HG03354 (cell line): Measurements from ENCODE around the gene SLC22A4.

Experiments used
- ATAC-seq: cut with Tn5 transposase; IDR thresholded peaks from one replicate; pipeline ENCODE4 v1.9.1; 2021; ENCODE audit warnings: mild to moderate bottlenecking; ENCODE audit not compliant: unreplicated experiment, poor library complexity, severe bottlenecking

SLC22A4 gene

GRCh38 chr5:132385326-132386105 lies 91.3 kb downstream of the SLC22A4 start:
- ATAC-seq = peak; percentile 51

GRCh38 chr5:132386644-132387286 lies 92.6 kb downstream of the SLC22A4 start:
- peak; percentile 90 for ATAC-seq

GRCh38 chr5:132387640-132388117 lies 93.5 kb downstream of the SLC22A4 start:
- no peak for ATAC-seq

GRCh38 chr5:132388244-132389050 lies 94.3 kb downstream of the SLC22A4 start:
- no peak for ATAC-seq

- ATAC-seq = no peak
Measured at GRCh38 chr5:132389051-132389331, 94.8 kb downstream of the SLC22A4 start.

GRCh38 chr5:132389585-132390286 lies 95.5 kb downstream of the SLC22A4 start:
- no peak for ATAC-seq

GRCh38 chr5:132391247-132391646 lies 97.1 kb downstream of the SLC22A4 start:
- ATAC-seq = no peak

GRCh38 chr5:132391870-132392269 lies 97.7 kb downstream of the SLC22A4 start:
- ATAC-seq = no peak

- ATAC-seq = no peak
Measured at GRCh38 chr5:132392411-132392810, 98.2 kb downstream of the SLC22A4 start.

GRCh38 chr5:132392978-132393825 lies 99.0 kb downstream of the SLC22A4 start:
- ATAC-seq = no peak
